Astrocyte of the cerebellum (primary cell): ENCODE measurements around the gene CAMTA1.

ENCODE experiments used
- DNase-seq: peaks from one replicate; pipeline ENCODE4 v3.0.0-alpha.2; 2011; ENCODE audit warnings: low read depth
- H3K4me3 ChIP-seq: 2 replicates; pipeline ENCODE4 v1.5.1; 2011; ENCODE audit warnings: mild to moderate bottlenecking, low read depth, low read length, moderate library complexity
- in situ Hi-C: cut with HindIII; loops from 2 replicates; pipeline ENCODE4 v1.10.0; 2017; ENCODE audit warnings: low sequenced_read_pairs
- TF ChIP-seq, protein P1 (sequence below): IDR thresholded peaks from 2 replicates; pipeline ENCODE4 v1.5.1; 2012; ENCODE audit warnings: low read length, low read depth, moderate library complexity, mild to moderate bottlenecking; ENCODE audit errors: missing control alignments

Gene CAMTA1

GRCh38 chr1:7528386-7529198 is 743.3 kb downstream of the CAMTA1 start:
- H3K4me3 ChIP-seq = no peak overlapping the region
- TF ChIP-seq, protein P1, sequence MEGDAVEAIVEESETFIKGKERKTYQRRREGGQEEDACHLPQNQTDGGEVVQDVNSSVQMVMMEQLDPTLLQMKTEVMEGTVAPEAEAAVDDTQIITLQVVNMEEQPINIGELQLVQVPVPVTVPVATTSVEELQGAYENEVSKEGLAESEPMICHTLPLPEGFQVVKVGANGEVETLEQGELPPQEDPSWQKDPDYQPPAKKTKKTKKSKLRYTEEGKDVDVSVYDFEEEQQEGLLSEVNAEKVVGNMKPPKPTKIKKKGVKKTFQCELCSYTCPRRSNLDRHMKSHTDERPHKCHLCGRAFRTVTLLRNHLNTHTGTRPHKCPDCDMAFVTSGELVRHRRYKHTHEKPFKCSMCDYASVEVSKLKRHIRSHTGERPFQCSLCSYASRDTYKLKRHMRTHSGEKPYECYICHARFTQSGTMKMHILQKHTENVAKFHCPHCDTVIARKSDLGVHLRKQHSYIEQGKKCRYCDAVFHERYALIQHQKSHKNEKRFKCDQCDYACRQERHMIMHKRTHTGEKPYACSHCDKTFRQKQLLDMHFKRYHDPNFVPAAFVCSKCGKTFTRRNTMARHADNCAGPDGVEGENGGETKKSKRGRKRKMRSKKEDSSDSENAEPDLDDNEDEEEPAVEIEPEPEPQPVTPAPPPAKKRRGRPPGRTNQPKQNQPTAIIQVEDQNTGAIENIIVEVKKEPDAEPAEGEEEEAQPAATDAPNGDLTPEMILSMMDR = no peak
- DNase-seq = no peak
- in situ Hi-C loops = no loop called here

DNA sequence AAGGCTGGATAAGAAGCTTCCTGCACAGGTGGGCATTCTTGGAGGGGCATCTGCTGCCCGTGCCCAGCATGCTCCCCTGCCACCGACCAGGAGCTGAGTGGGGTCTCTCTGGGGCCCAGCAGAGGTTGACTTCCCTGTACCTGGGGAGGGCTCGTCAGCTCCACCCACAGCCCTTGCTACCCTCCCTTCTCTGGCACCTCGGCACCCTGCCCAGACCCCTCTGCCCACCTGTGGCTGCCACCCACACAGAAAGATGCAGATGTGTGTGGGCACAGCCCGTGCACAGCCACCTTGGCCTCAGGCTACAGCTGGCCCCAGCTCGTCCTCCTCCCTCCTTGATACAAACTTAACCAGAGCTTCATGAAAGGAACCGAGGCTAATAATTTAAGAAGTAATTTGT is 744.7 kb downstream of the CAMTA1 start:
- in situ Hi-C loops = no loop called here
- DNase-seq = no peak
- TF ChIP-seq, protein P1 = no peak

DNA sequence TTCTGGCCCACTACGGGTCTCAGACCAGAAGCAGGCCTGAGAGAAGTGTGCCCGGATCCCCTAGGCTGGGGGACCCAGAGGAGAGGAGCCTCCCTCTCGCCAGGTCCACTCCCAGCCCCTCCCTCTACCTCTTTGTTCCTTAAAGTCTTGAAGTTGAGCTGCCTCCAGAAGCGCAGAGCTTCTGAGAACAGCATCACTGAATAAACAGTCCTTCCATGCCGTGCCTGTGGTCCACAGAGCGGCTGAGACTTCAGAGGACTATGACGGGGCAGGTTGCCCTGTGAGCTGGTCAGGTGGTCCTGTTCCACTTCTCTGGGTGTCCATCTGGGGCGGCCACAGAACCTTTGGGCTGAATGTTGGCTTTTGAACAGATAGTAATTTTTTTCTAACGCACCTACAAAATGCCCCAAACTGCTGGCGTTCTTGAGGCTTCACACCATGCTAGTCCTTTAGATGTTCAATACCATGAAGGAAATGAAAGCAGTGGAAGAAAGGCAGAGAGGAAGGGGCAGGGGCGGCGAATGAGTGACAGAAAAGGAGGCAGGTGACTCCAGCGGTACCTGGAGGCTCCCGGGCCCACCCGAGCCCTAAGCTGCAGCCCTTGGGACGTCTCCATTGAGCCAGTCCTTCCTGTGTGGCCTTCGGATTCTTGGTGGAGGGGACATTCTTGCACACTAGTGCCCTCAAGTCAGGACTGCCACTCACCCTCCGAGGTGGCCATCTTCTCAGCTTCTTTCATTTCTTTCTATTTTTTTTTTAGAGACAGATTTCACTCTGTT is 746.5 kb downstream of the CAMTA1 start:
- H3K4me3 ChIP-seq = no peak overlapping the region
- TF ChIP-seq, protein P1 = no peak
- DNase-seq = no peak
- in situ Hi-C loops = no loop called here

More for the DNA sequence above, 744.7 kb downstream of the CAMTA1 start:
- H3K4me3 ChIP-seq = no peak overlapping the region

DNA sequence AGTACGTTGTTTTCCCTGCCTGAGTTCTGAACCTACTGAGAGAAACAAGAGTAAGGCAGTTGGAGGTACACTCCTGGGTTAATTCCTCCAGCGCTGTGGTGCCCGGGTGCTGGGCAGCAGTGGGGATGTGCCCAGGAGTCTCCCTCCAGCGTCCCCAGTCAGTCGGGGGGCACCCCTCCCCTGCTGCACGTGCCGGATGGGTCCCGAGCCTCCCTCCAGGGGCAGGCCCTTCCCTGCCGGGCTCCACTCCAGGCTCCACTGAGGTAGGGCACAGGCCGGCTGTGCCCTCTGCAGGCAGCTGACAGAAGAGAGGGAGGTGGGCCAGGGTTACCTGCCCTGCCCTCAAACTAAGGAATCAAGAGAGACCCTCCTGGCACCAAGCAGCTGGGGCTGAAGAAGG is 747.8 kb downstream of the CAMTA1 start:
- TF ChIP-seq, protein P1 = no peak
- in situ Hi-C loops = no loop called here
- DNase-seq = no peak
- H3K4me3 ChIP-seq = no peak overlapping the region

DNA sequence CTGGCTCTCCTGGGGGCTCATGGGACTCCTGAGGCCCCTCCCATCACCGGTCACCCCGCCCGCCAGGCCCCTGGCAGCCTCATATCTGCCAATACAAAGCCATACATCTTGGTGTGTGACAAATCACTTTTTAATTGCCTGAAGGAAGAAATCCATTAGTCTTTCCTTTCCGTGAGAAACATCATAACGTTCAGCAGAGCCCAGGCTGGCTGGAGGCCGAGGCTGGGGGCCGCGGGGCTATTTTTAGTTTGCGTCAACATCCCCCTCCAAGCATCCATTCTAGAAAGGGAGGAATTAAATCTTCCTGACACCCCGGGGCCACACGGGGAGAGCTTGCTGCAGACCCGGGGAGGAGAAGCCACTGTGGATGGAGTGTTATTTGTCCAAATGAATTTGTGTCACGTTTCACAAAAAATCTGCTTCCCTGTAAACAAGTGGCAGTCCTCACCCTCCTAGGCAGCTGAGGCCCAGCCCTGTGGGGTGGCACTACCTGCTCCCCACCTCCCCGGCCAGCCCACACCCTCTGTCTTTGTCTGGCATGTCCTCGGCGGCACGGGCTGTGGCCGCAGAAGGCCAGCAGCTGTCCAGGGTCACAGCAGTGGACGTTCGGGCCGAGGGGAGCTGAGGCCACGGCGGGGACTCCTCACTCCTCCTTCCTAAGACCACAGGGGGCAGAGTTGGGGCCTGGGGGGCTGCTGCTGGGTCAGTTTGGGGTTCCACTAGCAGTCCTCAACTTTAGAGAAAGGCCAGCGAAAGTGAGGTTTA is 749.0 kb downstream of the CAMTA1 start:
- no peak for DNase-seq
- in situ Hi-C loops = no loop called here
- no peak overlapping the region for H3K4me3 ChIP-seq
- TF ChIP-seq, protein P1 = no peak

DNA sequence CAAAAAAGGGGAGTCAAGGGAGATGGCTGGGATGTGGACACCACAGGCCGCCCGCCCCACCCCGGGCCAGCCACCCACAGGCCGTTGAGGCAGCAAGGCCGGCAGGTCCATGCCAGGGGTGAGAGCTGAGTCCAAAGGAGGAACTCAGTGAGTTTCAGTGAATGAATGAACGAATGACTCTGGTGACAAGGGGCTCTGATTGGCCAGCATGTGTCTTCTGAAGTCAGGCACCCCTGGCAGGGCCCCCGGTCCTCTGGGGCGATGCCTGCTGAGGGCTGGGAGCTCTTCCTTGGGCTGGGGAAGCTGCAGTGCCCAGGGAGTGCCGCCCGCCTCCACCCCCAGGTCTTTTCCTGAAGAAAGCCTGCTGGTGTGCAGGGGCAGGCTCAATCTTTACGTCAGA is 749.8 kb downstream of the CAMTA1 start:
- DNase-seq = no peak
- TF ChIP-seq, protein P1 = no peak
- no peak overlapping the region for H3K4me3 ChIP-seq
- in situ Hi-C loops = loop anchor here (5.0 kb wide), 1 partner anchor 73 kb away; no protein-coding TSS in a partner anchor
